ENCODE data around the gene TLR10.
"Not testable (repeated sequence)": the region's sequence is repeated elsewhere in the genome, so short reads cannot be mapped to it uniquely, and the experiment has no call there.

DNA sequence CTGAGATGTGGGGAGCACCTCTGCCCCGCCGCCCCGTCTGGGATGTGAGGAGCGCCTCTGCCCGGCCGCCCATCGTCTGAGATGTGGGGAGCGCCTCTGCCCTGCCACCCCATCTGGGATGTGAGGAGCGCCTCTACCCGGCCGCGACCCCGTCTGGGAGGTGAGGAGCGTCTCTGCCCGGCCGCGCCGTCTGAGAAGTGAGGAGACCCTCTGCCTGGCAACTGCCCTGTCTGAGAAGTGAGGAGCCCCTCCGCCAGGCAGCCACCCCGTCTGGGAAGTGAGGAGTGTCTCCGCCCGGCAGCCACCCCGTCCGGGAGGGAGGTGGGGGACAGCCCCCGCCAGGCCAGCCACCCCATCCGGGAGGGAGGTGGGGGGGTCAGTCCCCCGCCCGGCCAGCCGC is 24.7 kb upstream of the TLR10 start:
- TF ChIP-seq, protein P1, sequence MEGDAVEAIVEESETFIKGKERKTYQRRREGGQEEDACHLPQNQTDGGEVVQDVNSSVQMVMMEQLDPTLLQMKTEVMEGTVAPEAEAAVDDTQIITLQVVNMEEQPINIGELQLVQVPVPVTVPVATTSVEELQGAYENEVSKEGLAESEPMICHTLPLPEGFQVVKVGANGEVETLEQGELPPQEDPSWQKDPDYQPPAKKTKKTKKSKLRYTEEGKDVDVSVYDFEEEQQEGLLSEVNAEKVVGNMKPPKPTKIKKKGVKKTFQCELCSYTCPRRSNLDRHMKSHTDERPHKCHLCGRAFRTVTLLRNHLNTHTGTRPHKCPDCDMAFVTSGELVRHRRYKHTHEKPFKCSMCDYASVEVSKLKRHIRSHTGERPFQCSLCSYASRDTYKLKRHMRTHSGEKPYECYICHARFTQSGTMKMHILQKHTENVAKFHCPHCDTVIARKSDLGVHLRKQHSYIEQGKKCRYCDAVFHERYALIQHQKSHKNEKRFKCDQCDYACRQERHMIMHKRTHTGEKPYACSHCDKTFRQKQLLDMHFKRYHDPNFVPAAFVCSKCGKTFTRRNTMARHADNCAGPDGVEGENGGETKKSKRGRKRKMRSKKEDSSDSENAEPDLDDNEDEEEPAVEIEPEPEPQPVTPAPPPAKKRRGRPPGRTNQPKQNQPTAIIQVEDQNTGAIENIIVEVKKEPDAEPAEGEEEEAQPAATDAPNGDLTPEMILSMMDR (IDR thresholded peaks at IDR 0.05; ENCODE audit: extremely low read depth in 1 of 2, insufficient read depth in 1 of 2, low read depth in 1 of 2, low read length in 2 of 2), result not testable (repeated sequence)
- TF ChIP-seq, protein P2, sequence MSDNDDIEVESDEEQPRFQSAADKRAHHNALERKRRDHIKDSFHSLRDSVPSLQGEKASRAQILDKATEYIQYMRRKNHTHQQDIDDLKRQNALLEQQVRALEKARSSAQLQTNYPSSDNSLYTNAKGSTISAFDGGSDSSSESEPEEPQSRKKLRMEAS (IDR thresholded peaks at IDR 0.05; ENCODE audit: insufficient read depth, insufficient read length), result not testable (repeated sequence)

Data from endothelial cell of umbilical vein (primary cell).